Left renal pelvis (tissue), 4 donors: ENCODE results near the gene KATNAL1. TPM values are rescaled to one million over a fixed set of nuclear protein-coding genes. Genes with fewer than 3 reads are reported as not detected.

Experiments
- DNase-seq, 4 donors: peaks; one replicate each; pipeline ENCODE4 v3.0.0-alpha.2; 2013; ENCODE audit warnings: low read depth in 4 of 4, low spot score in 3 of 4
- polyA plus RNA-seq, 4 donors: library from polyadenylated mRNA; unstranded; fragments of 120-200 nt; gene quantifications; one replicate each; pipeline ENCODE4 v1.2.1, GENCODE V29; 2013; ENCODE audit not compliant: insufficient read length in 4 of 4

The KATNAL1 gene
- polyA plus RNA-seq, 4 donors: 11.9 to 21.3 (median 13.6) TPM

DNA sequence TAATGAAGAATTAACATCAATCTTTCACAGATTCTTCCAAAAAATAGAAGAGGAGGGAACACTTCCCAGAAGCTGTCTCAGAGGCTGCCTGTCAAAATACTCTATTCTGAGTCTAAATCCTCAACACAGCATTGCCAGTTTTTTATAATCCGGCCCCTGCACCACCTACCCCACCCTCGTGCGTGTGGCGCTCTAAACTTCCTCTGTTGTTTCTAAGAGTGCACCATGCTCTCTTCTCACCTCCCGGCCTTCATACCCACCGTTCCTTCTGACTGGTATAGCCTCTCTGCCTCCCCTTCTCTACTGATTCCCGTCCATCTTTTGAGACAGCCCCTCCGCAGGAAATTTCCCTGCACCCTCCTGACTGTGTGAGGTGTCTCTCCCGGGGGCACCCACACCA lies 136.8 kb downstream of the KATNAL1 start:
- no peak for DNase-seq

DNA sequence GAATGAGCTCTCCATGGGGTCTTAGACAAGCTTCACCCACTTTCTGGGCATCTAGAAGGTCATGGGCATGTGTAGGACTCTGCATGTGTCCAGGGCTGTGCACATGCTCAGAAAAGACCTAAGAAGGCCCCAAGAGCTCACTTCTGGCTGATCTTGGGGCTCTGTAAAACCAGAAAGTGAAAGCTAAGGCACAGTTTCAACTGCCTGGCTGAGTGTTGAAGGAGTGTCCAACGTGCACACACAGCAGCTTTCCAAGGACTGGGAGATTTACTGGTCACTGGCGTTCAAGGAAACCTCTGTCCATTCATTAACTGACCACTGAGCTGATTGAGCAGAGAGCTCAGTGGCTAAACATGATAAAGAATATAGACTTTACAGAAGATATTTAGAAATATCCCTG lies 137.9 kb downstream of the KATNAL1 start:
- DNase-seq: no peak

DNA sequence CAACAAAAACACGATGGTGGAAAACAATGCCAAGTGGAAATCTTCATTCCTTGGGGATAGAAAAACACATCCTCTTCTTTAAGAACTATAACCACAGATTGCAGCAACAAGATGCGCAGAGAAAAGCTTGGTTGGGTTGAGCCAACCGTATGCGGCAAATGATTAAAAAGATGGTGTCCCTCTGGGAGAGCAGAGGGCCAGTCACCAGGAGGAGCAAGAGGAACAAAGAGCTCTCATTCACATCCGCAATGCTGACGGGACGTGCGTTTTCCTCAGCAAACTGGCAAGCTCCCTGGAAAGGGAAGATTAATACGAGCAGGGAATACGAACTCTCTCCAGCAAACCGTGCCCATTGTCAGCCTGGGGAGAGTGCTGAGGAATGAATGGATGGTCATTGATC lies 141.6 kb downstream of the KATNAL1 start:
- DNase-seq: no peak

DNA sequence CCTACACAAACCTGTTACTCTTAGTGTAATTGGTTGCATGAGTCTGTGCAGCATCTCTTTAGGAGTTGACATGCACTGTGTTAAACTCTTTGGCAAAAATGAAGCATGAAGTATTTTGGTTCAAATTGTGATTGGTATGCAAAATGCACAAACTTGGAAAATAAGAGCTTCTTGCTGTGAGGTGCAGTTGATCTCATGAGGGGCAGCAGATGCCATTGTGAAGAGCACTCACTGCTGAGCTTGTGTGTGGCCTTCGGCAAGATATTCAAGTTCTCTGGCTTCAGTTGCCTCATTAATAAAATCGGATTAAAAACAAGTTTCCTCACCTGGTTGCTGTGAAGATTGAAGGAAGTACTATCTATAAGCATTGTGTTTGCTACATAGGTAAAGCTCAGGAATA lies 142.3 kb downstream of the KATNAL1 start:
- no peak for DNase-seq

DNA sequence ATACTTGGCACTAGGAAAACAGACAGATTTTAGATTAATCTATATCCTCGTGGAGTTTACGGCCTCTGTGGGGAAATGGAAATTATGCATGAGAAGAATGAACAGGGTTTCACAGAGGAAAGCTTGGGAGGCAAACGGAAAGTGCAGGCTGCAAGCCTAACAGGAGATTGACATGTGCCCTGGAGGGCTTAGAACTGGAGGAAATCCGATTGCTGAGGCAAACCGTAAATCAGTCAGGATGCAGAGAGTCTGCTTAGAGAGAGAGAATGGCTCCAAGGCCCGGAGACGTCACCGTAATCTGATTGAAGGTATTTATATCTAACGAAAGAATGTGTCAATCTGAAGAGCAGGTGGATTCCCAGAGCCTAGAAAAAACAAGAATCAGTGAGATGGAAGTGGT lies 143.2 kb downstream of the KATNAL1 start:
- DNase-seq: no peak

DNA sequence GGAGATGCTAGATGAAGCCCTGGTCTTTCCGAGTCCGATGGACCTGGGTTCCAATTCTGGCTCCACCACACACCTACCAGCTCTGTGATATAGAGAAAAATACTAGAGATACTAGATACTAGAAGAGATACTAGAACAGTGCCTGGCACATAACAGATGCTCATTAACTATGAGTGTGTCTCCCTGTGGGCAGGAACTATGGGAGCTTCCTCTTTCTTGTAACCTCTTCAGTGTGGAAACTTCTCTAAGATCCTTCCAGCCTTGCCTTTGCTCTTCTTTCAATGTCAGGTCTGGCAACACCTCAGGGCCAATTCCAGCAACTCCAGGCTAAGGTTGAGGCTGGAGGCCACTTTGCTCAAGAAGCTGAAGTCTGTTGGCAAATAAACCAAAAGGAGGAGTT lies 143.9 kb downstream of the KATNAL1 start:
- DNase-seq: no peak

DNA sequence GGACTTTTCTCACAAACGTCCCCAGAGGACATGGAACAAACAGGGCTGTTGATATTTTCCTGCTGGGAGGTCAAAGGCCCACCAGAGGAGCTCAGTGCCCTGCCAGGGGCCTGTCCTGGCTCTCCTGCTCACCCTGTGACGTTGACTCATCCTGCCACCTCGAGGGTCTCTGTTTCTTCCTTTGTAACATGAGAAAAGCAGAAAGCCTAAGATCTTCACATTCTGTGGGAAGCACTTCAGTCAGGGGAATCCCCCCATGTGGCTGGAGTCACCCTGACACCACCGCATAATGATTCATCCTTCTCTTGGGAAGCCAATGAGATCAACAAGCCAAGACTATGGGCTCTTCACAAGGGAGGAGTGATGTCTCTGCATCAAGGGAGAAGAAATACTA lies 147.9 kb downstream of the KATNAL1 start:
- no peak for DNase-seq

DNA sequence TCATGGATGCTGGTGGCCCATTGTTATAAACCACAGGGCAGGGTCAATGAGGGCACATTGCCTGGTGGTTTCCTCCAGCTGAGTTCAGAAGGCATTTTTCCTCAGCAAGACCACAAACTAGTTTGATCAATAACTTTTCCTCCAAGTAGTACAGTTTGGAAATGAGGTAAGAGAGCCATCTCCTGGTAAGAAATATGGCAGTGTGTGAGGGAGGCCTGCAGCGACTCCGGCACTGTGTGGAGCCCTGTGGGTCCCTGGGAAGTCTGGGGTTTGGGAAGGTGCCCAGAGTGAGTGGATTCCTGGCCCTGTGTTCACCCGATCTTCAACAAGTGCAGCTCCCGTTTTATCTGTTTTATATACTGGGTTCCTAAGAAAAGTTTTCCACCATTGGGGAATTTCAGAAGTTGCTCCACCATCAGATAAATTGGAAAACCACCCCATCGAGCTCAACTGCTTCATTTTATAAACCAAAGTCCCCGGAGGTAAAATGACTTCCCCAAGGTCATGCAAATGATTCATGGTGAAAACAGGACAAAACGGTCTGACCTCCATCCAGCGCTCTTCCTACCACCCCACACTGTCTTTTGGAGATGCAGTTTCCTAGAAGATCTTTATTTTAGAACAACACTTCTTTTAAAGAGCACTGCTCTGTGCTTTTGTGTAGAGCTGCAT lies 148.4 kb downstream of the KATNAL1 start:
- DNase-seq: no peak

DNA sequence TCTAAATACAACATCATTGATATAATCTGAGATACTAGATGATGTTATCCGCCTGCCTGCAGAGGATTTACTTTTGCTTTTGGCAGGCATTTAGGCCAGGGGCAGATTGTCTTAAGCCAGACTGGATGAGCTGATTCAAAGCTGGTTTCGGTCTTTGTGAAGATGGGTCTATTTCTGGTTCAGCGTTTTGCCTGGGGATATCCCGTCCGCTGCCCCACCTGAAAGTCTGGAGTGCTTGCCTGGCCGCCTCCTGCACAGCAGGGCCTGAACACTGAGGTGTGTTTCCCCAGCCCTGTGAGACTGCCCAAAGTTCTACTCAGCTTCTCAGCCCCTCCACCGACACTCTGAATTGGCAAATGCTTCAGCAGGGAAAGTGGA lies 149.7 kb downstream of the KATNAL1 start:
- no peak for DNase-seq

DNA sequence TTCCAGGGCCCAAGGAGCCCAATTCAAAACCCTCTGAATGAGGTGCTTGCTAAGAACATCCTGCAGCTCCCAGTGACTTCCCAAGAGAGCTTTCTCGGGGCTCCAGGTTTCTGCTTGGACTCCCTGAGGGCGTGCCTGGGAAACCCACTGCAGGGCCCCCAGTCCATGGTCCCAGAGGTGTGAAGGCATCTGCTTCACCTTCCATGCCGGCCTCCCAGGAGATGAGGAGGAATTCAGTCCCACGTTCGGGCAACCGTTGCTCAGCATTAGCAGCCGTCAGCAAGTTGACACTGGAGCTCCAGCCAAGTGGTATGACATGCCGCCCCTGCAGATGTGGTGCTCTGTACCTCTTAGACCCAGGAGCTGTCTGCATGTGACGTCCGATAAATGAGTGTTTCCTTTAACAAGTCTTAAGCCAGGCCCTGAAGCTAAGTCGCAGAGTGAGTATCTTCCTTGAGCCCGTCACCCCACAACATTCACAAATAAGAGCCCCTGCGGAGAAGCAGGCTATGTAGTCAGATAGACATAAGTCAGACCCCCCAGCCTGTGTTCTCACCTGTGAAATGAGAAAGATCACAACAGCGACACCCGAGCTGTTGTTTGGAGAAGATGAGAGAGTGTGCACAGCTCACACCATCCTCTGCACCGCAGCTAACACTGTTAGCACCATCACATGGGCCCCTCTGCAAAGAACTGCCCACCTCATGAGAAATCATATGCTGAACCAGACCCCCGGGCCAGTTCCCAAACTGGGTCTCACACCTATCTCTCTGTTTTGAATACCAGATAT lies 150.3 kb downstream of the KATNAL1 start:
- DNase-seq: no peak

DNA sequence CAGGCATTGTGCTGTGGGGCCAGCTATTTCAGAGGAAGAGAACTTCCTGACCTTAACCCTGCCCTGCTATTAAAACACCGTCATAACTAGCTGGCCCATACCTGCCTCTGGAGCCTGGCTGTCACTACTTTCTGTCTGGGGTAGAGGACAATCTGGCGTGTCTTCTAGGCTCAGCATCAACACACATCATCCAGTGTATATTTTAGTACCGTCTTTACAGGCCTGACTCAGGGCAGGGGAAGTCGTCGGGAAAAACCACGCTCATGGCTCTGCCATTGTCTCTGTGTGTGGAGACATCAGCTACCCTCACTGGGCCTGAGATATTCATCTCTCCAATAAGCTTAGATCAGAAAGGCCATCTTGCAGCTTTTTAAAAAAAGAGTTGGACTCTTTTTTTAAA lies 151.1 kb downstream of the KATNAL1 start:
- DNase-seq: no peak

DNA sequence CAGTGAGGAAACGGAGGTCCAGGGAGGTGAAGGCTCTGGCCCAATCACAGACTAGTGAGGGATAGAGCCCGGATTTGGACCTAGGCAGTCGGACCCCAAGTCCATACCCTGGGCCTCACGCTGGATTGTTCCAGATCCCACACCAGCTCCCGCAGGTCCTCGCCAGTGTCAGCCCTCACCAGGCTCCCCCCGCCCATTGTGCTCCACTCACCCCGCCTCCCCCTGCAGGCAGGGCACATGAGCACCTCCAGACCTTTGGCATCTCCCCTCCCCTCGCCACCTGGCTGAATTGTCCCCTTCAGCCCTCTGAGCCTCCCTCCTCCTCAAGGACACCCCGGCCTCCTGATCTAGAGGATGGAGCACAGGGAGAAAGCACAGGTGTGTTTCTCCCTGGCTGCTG lies 152.4 kb downstream of the KATNAL1 start:
- no peak for DNase-seq

DNA sequence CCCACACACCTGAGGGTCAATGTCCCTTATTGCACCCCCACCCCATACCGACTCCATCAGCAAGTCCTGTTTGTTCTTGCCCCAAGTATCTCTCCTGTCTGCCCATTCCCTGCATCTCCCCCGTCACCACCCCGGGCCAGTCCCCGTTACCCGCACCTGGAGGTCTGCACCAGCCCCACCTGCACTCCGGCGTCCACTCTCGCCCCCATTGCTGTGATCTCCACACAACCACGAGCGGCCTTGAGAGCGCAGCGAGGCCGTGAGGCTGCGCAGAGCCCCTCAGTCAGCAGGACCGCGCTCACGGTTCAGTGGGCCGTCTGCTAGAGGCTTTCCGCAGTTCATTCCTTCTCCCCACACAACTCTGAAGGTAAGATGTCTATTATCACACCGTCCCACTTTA lies 152.8 kb downstream of the KATNAL1 start:
- DNase-seq: no peak

DNA sequence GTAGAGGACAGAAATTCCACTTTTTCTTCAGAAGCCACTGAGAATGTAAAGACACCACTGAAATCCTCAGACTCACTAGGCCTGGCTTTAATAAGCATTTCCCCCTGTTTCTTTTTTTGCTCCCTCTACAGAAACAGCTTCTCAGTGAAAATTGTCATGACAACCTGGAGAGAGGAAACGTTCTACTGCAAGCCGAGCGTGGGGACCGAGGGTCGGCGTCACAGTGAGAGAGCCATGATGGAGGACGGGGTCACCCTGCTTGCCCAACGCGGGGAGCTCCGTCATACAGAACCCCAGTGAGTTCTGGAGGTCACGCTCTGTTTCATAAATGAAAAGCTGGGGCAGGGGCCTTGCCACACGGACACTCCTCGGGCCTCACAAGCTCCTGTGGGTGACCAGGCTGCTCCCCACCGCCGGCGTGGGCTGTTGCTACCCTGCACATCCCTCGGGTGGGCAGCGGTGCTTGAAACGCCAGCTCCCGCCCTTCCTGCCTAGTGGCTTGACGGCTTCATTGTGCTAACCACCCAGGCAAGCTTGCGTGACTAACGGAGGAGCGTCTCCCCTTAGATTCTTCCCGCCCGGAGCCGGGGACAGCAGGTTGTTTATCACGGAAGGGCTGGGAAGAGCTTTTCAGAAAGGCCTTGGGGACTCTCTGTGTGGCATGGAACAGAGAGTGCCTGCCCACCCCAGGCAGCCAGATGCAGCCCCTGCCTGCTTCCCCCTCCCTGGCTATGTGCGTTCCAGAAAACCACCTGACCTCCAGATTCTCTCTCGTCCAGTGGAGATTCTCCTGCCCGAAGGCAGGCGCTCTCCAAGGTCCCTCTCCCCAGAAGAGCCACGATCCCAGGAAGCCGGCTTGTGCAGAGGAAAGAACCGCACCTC lies 153.6 kb downstream of the KATNAL1 start:
- DNase-seq: peak in 1 of 4 donors; percentile 24

Other genes with a start within 250 kb of the KATNAL1 start
- gene UBE2L5, start 114.9 kb upstream of the KATNAL1 start, polyA plus RNA-seq: under 1 TPM; 0.26 to 0.60 (median 0.54) TPM
- gene HMGB1, start 158.4 kb upstream of the KATNAL1 start, polyA plus RNA-seq: 100 to 1,000 TPM; 782 to 933 (median 847) TPM